GM20000 (cell line): ENCODE measurements around the gene TPP1.

Experiments
- DNase-seq: peaks from one replicate; pipeline ENCODE4 v3.0.0; 2012; ENCODE audit warnings: low spot score
- CTCF ChIP-seq: IDR thresholded peaks from 2 replicates; pipeline ENCODE4 v1.5.1; 2012; ENCODE audit warnings: mild to moderate bottlenecking, control low read depth; ENCODE audit errors: extremely low read depth, missing control alignments

Gene TPP1

GRCh38 chr11:6596239-6596877 is 22.9 kb downstream of the TPP1 start:
- TF ChIP-seq CTCF = no peak
- DNase-seq = no peak

GRCh38 chr11:6594142-6594768 is 25.0 kb downstream of the TPP1 start:
- DNase-seq = no peak
- no peak for TF ChIP-seq CTCF

- no peak for DNase-seq
- TF ChIP-seq CTCF = no peak
Observed at GRCh38 chr11:6588018-6588417, 31.2 kb downstream of the TPP1 start.

- DNase-seq = no peak
- TF ChIP-seq CTCF = no peak
Observed at GRCh38 chr11:6587360-6587953, 31.8 kb downstream of the TPP1 start.

GRCh38 chr11:6586434-6587359 is 32.5 kb downstream of the TPP1 start:
- no peak for DNase-seq
- TF ChIP-seq CTCF = no peak

GRCh38 chr11:6584528-6584927 is 34.7 kb downstream of the TPP1 start:
- no peak for DNase-seq
- no peak for TF ChIP-seq CTCF
